ENCODE data around the gene ZNF14. TPM values are rescaled to one million over a fixed set of nuclear protein-coding genes. Genes with fewer than 3 reads are reported as not detected.

ZNF14 gene
- total and polyA plus RNA-seq, 9 of the 15 experiments (the other 6 are each of a cell fraction or from before 2014, with no cell fraction given): 1.9 to 7.0 (median 4.0) TPM

GRCh38 chr19:19749908-19750841 is 17.3 kb upstream of the ZNF14 start:
- CTCF ChIA-PET (ENCODE audit: low intra/inter-chr PET ratio): no interaction called here
- no peaks in the 10 kb centered on the region for H4K20me1 ChIP-seq (replicated peaks; ENCODE audit: control insufficient read depth, insufficient read depth, low read length)
- no peak for FAIRE-seq

More at GRCh38 chr19:19749908-19750841, 17.3 kb upstream of the ZNF14 start:
- H3K27me3 ChIP-seq (ENCODE audit: control insufficient read depth in 2 of 2, insufficient read depth in 2 of 2, low read length in 2 of 2): peaks cover 3 to 54% of the 10 kb centered on the region in 2 experiments; a peak in 4 of 5 replicates
- BruUV-seq (replicated peaks): no TSS peak
- DNase-seq (ENCODE audit: extremely low read depth in 1 of 4, low spot score in 3 of 4): peak in 1 of 4 experiments; percentile 4
- no peaks in the 10 kb centered on the region for H3K79me2 ChIP-seq (ENCODE audit: control insufficient read depth, insufficient read depth, low read length)
- no peak overlapping the region for H3K4me2 ChIP-seq (ENCODE audit: insufficient read depth, low read length)
- peak overlapping the region in 1 of 2 experiments; percentile 7; a peak in 1 of 4 replicates for H3K9ac ChIP-seq (ENCODE audit: insufficient read depth in 1 of 2, low read depth in 2 of 2, low read length in 2 of 2)
- H3K36me3 ChIP-seq (ENCODE audit: control insufficient read depth, insufficient read depth, low read length): no peaks in the 10 kb centered on the region
- POLR2A ChIA-PET: interaction anchor here (0.6 to 0.8 kb wide), 2 partner anchors 9 to 13 kb away, joined by 3 read pairs; no protein-coding TSS in a partner anchor
- no peak overlapping the region for H3K4me3 ChIP-seq
- intact Hi-C loops (cut with micrococcal nuclease) (loop anchor here (10.0 kb wide), 1 partner anchor 185 kb away; no protein-coding TSS in a partner anchor), in situ Hi-C loops (cut with MboI) (no loop called here)
- 4% methylated on average over 16 of the region's 17 CpGs for WGBS (ENCODE audit: insufficient coverage, low coverage, missing lambda C conversion rate)
- H3K4me1 ChIP-seq (replicated peaks in 1 of 2; ENCODE audit: control insufficient read depth in 2 of 2, insufficient read depth in 2 of 2, low read length in 2 of 2): peaks cover 0 to 20% of the 10 kb centered on the region in 2 experiments; a peak in 3 of 5 replicates
- TF ChIP-seq KDM1A (IDR thresholded peaks at IDR 0.05): no peak
- no peak for TF ChIP-seq VEZF1 (CRISPR knock-in tag; IDR thresholded peaks at IDR 0.05)
- no peak for TF ChIP-seq MTF1 (CRISPR knock-in tag; IDR thresholded peaks at IDR 0.05; ENCODE audit: borderline replicate concordance)
- no peak for TF ChIP-seq ETV5 (CRISPR knock-in tag; IDR thresholded peaks at IDR 0.05; ENCODE audit: low read depth)
- no peak for TF ChIP-seq ATF1 (CRISPR knock-in tag; IDR thresholded peaks at IDR 0.05)
- no peak for TF ChIP-seq ATF1 (tag; IDR thresholded peaks at IDR 0.05)
- no peak for TF ChIP-seq NCOR1 (IDR thresholded peaks at IDR 0.05)
- TF ChIP-seq PREB (CRISPR knock-in tag; IDR thresholded peaks at IDR 0.05): no peak
- TF ChIP-seq DIDO1 (tag; IDR thresholded peaks at IDR 0.05; ENCODE audit: low read depth): no peak
- TF ChIP-seq ZNF75A (CRISPR knock-in tag; IDR thresholded peaks at IDR 0.05): no peak
- no peak for TF ChIP-seq KLF6 (CRISPR knock-in tag; IDR thresholded peaks at IDR 0.05; ENCODE audit: borderline replicate concordance)
- TF ChIP-seq SMAD1 (IDR thresholded peaks at IDR 0.05; ENCODE audit: low read depth, low read length, partially characterized antibody): no peak
- no peak for TF ChIP-seq CBX3 (IDR thresholded peaks at IDR 0.05; ENCODE audit: borderline replicate concordance in 1 of 2, low read length in 2 of 2)
- TF ChIP-seq RB1 (IDR thresholded peaks at IDR 0.05; ENCODE audit: low read depth): no peak
- H3K9me1 ChIP-seq (ENCODE audit: control insufficient read depth, insufficient read depth, low read length): no peaks in the 10 kb centered on the region
- H3K9me3 ChIP-seq (replicated peaks; ENCODE audit: control insufficient read depth, insufficient read depth, low read depth, low read length): no peaks in the 10 kb centered on the region
- no peak for ATAC-seq
- no peak overlapping the region for H3K27ac ChIP-seq (ENCODE audit: extremely low read depth, low read depth, low read length)
- no peak overlapping the region for H2AFZ ChIP-seq (ENCODE audit: low read depth, low read length)

Data from K562 (cell line).